Ascending aorta (tissue), 2 donors: ENCODE measurements around the gene PANK4. TPM values are rescaled to one million over a fixed set of nuclear protein-coding genes. Genes with fewer than 3 reads are reported as not detected.

Experiments used
- DNase-seq, 2 donors: peaks; one replicate each; pipeline ENCODE4 v3.0.0-alpha.2; 2019; ENCODE audit warnings: low spot score in 2 of 2
- H3K27ac ChIP-seq, 2 donors: fragments of 200-600 bp; sonication (generic); one replicate each; pipeline ENCODE4 v1.5.1; 2016 to 2017; ENCODE audit warnings: mild to moderate bottlenecking in 1 of 2
- H3K27me3 ChIP-seq: fragments of 200-600 bp; sonication (generic); one replicate; pipeline ENCODE4 v1.5.1; 2017
- H3K36me3 ChIP-seq, 2 donors: fragments of 200-600 bp; sonication (generic); one replicate each; pipeline ENCODE4 v1.5.1; 2016
- H3K4me1 ChIP-seq, 2 donors: fragments of 200-600 bp; sonication (generic); one replicate each; pipeline ENCODE4 v1.5.1; 2016 to 2017; ENCODE audit warnings: mild to moderate bottlenecking in 1 of 2
- H3K4me3 ChIP-seq, 2 donors: fragments of 200-600 bp; sonication (generic); one replicate each; pipeline ENCODE4 v1.5.1; 2016 to 2017; ENCODE audit warnings: mild to moderate bottlenecking in 1 of 2
- H3K9me3 ChIP-seq, 2 donors: fragments of 200-600 bp; sonication (generic); one replicate each; pipeline ENCODE4 v1.5.1; 2016
- intact Hi-C: fragments of 100-400 bp; cut with DNase I; formaldehyde crosslinking; loops from one replicate; pipeline ENCODE4 v1.15.1; 2023
- total RNA-seq: library from RNA; depleted of rRNA; stranded (reverse); fragments of >200 nt; gene quantifications from one replicate; pipeline ENCODE4 v1.1.0, GENCODE V29; 2016
- TF ChIP-seq, protein P1 (sequence below), 3 experiments: fragments of 200-600 bp in 2 of 3; fragments of 450-650 bp in 1 of 3; sonication (generic) in 2 of 3; IDR thresholded peaks; one replicate each; pipeline ENCODE4 v1.5.1; 2016 to 2019; ENCODE audit warnings: antibody characterized with exemption in 3 of 3, mild to moderate bottlenecking in 1 of 3, moderate library complexity in 1 of 3

The PANK4 gene
- total RNA-seq, 1 donor from 2014 or later = 80.5 TPM

DNA sequence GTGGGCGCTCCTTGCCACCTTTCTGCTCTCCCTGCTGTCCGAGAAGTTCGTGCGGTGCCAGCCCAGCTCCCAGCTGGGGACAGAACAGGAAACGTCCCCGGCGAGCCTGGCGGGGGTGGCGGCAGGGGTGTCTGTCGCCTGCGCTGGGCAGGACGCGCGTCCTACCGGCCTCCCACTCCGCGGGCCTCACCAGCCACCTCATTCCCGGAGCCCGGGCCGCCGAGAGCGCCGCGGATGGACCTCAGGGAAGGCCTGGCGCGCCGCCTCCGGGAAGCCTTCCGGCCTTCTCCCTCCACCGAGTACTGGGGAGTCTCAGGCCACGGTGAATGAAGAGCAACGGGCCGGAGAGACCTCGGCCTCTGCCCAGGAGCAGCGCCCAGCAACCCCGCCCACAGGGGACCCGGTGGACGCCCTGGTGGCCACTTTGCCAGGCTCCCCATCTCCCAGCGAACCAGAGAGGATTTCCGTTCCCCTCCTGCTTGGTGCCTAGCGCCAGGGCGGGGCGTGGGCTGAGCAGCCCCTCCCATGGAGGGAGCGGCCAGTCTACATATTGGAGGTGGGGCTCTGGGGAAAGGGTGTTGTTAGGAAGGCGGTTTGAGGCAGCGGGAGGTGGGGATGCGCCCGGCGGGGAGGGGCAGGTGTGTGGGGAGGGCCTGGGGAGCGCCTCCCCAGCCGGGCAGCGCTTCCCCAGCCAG, 20.3 kb upstream of the PANK4 start:
- TF ChIP-seq, protein P1, sequence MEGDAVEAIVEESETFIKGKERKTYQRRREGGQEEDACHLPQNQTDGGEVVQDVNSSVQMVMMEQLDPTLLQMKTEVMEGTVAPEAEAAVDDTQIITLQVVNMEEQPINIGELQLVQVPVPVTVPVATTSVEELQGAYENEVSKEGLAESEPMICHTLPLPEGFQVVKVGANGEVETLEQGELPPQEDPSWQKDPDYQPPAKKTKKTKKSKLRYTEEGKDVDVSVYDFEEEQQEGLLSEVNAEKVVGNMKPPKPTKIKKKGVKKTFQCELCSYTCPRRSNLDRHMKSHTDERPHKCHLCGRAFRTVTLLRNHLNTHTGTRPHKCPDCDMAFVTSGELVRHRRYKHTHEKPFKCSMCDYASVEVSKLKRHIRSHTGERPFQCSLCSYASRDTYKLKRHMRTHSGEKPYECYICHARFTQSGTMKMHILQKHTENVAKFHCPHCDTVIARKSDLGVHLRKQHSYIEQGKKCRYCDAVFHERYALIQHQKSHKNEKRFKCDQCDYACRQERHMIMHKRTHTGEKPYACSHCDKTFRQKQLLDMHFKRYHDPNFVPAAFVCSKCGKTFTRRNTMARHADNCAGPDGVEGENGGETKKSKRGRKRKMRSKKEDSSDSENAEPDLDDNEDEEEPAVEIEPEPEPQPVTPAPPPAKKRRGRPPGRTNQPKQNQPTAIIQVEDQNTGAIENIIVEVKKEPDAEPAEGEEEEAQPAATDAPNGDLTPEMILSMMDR (IDR thresholded peaks at IDR 0.05) = peak in 2 of 3 experiments; percentile 6
- H3K4me1 ChIP-seq = peaks cover 13 to 36% of the 10 kb centered on the region in 2 donors
- H3K36me3 ChIP-seq = no peaks in the 10 kb centered on the region
- DNase-seq = peak; percentile 80 to 91
- no peaks in the 10 kb centered on the region for H3K9me3 ChIP-seq
- peak overlapping the region; percentile 92 to 95 for H3K27ac ChIP-seq
- intact Hi-C loops = loop anchor here (1.0 to 2.0 kb wide), 2 partner anchors 155 to 348 kb away; partner anchors contain the start of genes MORN1 and RER1
- H3K4me3 ChIP-seq = peak overlapping the region; percentile 53 to 67
- no peaks in the 10 kb centered on the region for H3K27me3 ChIP-seq

- TF ChIP-seq, protein P1 (IDR thresholded peaks at IDR 0.05) = no peak
- peak; percentile 71 to 91 for DNase-seq
- intact Hi-C loops = loop anchor here (2.0 kb wide), 1 partner anchor 347 kb away; no protein-coding TSS in a partner anchor
- Histone ChIP-seq H3K27me3 (no peaks in the 10 kb centered on the region), H3K36me3 (no peaks in the 10 kb centered on the region), H3K27ac (peak overlapping the region; percentile 92 to 95), H3K4me3 (peak overlapping the region; percentile 53 to 67), H3K4me1 (peaks cover 13 to 36% of the 10 kb centered on the region in 2 donors), H3K9me3 (no peaks in the 10 kb centered on the region)
These were observed 19.5 kb upstream of the PANK4 start for GRCh38 chr1:2545754-2546514.

DNA sequence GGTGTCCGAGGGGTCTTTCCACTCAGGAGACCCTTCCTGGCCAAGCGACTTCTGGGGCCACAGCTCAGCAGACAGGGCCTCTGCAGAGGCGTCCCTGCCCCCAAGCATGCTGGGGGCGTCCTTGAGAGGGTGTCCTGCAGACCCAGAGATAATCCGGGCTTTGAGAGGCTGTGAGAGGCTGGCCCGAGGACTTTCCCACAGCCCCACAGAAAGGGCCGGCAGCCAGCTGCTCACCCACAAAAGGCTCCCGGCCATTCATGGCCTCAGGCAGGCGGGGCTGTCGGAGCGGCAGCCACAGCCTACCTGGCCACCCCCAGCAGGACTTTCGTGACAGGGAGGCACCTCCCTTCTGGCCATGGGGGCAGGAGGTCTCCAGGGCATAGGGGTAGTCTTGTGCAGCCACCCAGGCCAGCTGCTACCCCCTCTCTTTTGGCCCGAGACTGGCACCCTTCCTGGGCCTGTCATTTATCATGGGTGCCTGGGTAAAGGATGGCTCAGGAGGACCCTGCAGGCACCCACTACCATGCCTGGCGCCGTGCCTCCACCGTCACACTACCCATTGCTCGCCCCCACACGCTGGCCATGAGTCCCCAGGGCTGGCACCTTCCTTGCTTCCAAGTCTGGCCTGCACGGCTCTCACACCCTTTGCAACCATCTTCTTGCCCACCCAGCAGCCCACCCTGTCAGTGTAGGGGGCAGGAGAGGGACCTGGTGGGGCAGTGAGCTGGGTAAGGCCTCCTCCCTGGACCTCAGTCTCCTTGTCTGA, 18.7 kb upstream of the PANK4 start:
- Histone ChIP-seq H3K36me3 (no peaks in the 10 kb centered on the region), H3K27ac (peak overlapping the region; percentile 51 to 60), H3K27me3 (peaks cover 3% of the 10 kb centered on the region), H3K4me3 (no peak overlapping the region), H3K9me3 (no peaks in the 10 kb centered on the region), H3K4me1 (peaks cover 13 to 39% of the 10 kb centered on the region in 2 donors)
- TF ChIP-seq, protein P1 (IDR thresholded peaks at IDR 0.05) = no peak
- intact Hi-C loops = no loop called here
- no peak for DNase-seq

DNA sequence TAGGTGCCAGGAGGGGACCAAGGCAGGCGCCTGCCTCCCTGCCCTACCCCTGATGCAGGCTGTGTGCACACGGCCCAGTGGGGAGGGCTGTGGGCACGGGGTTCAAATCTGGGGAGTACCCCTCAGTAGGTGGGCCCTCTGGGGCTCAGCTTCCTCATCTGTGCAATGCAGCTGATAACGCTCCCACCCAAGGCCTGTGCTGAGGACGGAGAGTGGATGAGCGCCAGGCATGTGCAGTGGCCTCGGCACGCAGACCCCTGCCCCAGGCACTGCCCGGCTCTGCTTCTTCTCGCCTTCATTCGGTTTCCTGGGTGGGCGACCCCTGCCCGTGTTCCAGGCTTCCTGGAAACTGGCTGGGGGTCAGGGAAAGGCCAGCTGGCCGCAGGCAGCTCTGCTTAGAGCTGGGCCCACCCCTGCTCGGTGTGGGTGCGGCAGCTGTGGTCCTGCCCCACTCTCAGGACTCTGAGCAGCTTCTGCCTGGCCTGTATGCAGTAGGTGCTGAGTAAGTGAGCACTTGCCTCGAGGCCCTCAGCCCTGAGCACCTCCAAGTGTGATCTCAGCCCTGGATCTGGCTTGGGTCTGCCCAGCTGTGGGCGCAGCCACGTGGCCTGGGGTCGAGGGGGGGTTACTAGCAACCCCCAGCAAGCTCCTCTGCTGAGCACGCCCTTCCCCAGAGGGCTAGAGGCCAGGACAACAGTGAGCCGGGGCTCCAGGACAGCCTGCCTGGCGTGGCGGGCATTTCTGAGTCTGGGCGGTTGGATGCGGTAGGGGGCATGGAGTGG, 17.9 kb upstream of the PANK4 start:
- no peaks in the 10 kb centered on the region for H3K36me3 ChIP-seq
- TF ChIP-seq, protein P1 (IDR thresholded peaks at IDR 0.05) = no peak
- peaks cover 3% of the 10 kb centered on the region for H3K27me3 ChIP-seq
- DNase-seq = no peak
- H3K4me1 ChIP-seq = peaks cover 13 to 38% of the 10 kb centered on the region in 2 donors
- H3K9me3 ChIP-seq = no peaks in the 10 kb centered on the region
- intact Hi-C loops = no loop called here
- H3K4me3 ChIP-seq = no peak overlapping the region
- no peak overlapping the region for H3K27ac ChIP-seq
